Renal cortex interstitium (tissue), 15 donors: ENCODE data around the gene CLDN16. TPM values are rescaled to one million over a fixed set of nuclear protein-coding genes. Genes with fewer than 3 reads are reported as not detected.

Experiments used
- DNase-seq, 11 donors: peaks; one replicate each; pipeline ENCODE4 v3.0.0-alpha.2; 2013; ENCODE audit warnings: low read depth in 9 of 11, low spot score in 4 of 11; ENCODE audit errors: extremely low read depth in 1 of 11
- long read RNA-seq, 16 experiments: transcript quantifications; one replicate each; lab custom pipeline, GENCODE V29; 2026
- polyA plus RNA-seq, 3 donors: library from polyadenylated mRNA; unstranded; fragments of 120-200 nt; gene quantifications; one replicate each; pipeline ENCODE4 v1.2.1, GENCODE V29; 2013; ENCODE audit not compliant: insufficient read length in 3 of 3

The CLDN16 gene
- 10 to 100 TPM; 31.9 to 35.9 (median 35.2) TPM for polyA plus RNA-seq
- long read RNA-seq, donor 1, transcript CLDN16-201 (5 exons, 3,273 nt), result major isoform, 5 of 24 reads
- long read RNA-seq, donor 1, partial matches to known transcripts, result 0 of 24 reads
- long read RNA-seq, donor 1, other reads (novel, unspliced or antisense), result 19 of 24 reads
- long read RNA-seq, donor 2, transcript CLDN16-201 (5 exons, 3,273 nt), result major isoform, 6 of 6 reads
- long read RNA-seq, donor 2, partial matches to known transcripts, result 0 of 6 reads
- long read RNA-seq, donor 2, other reads (novel, unspliced or antisense), result 0 of 6 reads
- long read RNA-seq, donor 3, transcript CLDN16-201 (5 exons, 3,273 nt), result major isoform, 19 of 63 reads
- long read RNA-seq, donor 3, partial matches to known transcripts, result 30 of 63 reads
- long read RNA-seq, donor 3, other reads (novel, unspliced or antisense), result 14 of 63 reads
- long read RNA-seq, donor 4, transcript CLDN16-201 (5 exons, 3,273 nt), result major isoform, 16 of 45 reads
- long read RNA-seq, donor 4, partial matches to known transcripts, result 21 of 45 reads
- long read RNA-seq, donor 4, other reads (novel, unspliced or antisense), result 8 of 45 reads
- long read RNA-seq, donor 5, result 0 reads
- long read RNA-seq, donor 6, transcript CLDN16-201 (5 exons, 3,273 nt), result major isoform, 14 of 35 reads
- long read RNA-seq, donor 6, partial matches to known transcripts, result 15 of 35 reads
- long read RNA-seq, donor 6, other reads (novel, unspliced or antisense), result 6 of 35 reads
- long read RNA-seq, donor 7, transcript CLDN16-201 (5 exons, 3,273 nt), result major isoform, 6 of 30 reads
- long read RNA-seq, donor 7, partial matches to known transcripts, result 16 of 30 reads
- long read RNA-seq, donor 7, other reads (novel, unspliced or antisense), result 8 of 30 reads
- long read RNA-seq, donor 8, result 0 reads
- long read RNA-seq, donor 9, transcript CLDN16-201 (5 exons, 3,273 nt), result major isoform, 11 of 38 reads
- long read RNA-seq, donor 9, partial matches to known transcripts, result 21 of 38 reads
- long read RNA-seq, donor 9, other reads (novel, unspliced or antisense), result 5 of 38 reads
- long read RNA-seq, donor 10, transcript CLDN16-201 (5 exons, 3,273 nt), result major isoform, 14 of 20 reads
- long read RNA-seq, donor 10, partial matches to known transcripts, result 6 of 20 reads
- long read RNA-seq, donor 10, other reads (novel, unspliced or antisense), result 0 of 20 reads
- long read RNA-seq, donor 11, transcript CLDN16-201 (5 exons, 3,273 nt), result major isoform, 10 of 44 reads
- long read RNA-seq, donor 11, partial matches to known transcripts, result 34 of 44 reads
- long read RNA-seq, donor 11, other reads (novel, unspliced or antisense), result 0 of 44 reads
- long read RNA-seq, donor 12, transcript CLDN16-201 (5 exons, 3,273 nt), result major isoform, 8 of 24 reads
- long read RNA-seq, donor 12, partial matches to known transcripts, result 16 of 24 reads
- long read RNA-seq, donor 12, other reads (novel, unspliced or antisense), result 0 of 24 reads
- long read RNA-seq, donor 13, result 0 reads
- long read RNA-seq, donor 14, transcript CLDN16-201 (5 exons, 3,273 nt), result major isoform, 13 of 18 reads
- long read RNA-seq, donor 14, partial matches to known transcripts, result 5 of 18 reads
- long read RNA-seq, donor 14, other reads (novel, unspliced or antisense), result 0 of 18 reads
- long read RNA-seq, donor 15, partial matches to known transcripts, result 0 of 2 reads
- long read RNA-seq, donor 15, other reads (novel, unspliced or antisense), result 0 of 2 reads
- long read RNA-seq, donor 16, transcript CLDN16-201 (5 exons, 3,273 nt), result major isoform, 24 of 104 reads
- long read RNA-seq, donor 16, partial matches to known transcripts, result 80 of 104 reads
- long read RNA-seq, donor 16, other reads (novel, unspliced or antisense), result 0 of 104 reads

- DNase-seq, result peak in 2 of 11 donors; percentile 28 to 36
Observed at GRCh38 chr3:190387578-190388213, at the start of gene CLDN16. Gene CLDN16 (plus strand): TSS chr3:190388163. CDS start chr3:190388330, 167 bp downstream.

GRCh38 chr3:190338717-190339116 is 49.2 kb upstream of the CLDN16 start:
- no peak for DNase-seq

GRCh38 chr3:190339130-190339529 is 48.8 kb upstream of the CLDN16 start:
- DNase-seq, result no peak

- no peak for DNase-seq
Observed at GRCh38 chr3:190340071-190340470, 47.9 kb upstream of the CLDN16 start.

GRCh38 chr3:190345027-190345821 is 42.7 kb upstream of the CLDN16 start:
- peak in 2 of 11 donors; percentile 23 to 50 for DNase-seq

GRCh38 chr3:190345878-190346277 is 42.1 kb upstream of the CLDN16 start:
- no peak for DNase-seq

- no peak for DNase-seq
Observed at GRCh38 chr3:190346541-190346940, 41.4 kb upstream of the CLDN16 start.

GRCh38 chr3:190352861-190353457 is 35.0 kb upstream of the CLDN16 start:
- DNase-seq, result no peak

GRCh38 chr3:190356246-190356645 is 31.7 kb upstream of the CLDN16 start:
- no peak for DNase-seq

- no peak for DNase-seq
Observed at GRCh38 chr3:190357468-190357867, 30.5 kb upstream of the CLDN16 start.

- no peak for DNase-seq
Observed at GRCh38 chr3:190359813-190360212, 28.1 kb upstream of the CLDN16 start.

GRCh38 chr3:190360228-190360627 is 27.7 kb upstream of the CLDN16 start:
- no peak for DNase-seq

- no peak for DNase-seq
Observed at GRCh38 chr3:190361791-190362190, 26.2 kb upstream of the CLDN16 start.

GRCh38 chr3:190362258-190362657 is 25.7 kb upstream of the CLDN16 start:
- DNase-seq, result no peak

GRCh38 chr3:190366133-190366532 is 21.8 kb upstream of the CLDN16 start:
- no peak for DNase-seq

- no peak for DNase-seq
Observed at GRCh38 chr3:190368881-190369280, 19.1 kb upstream of the CLDN16 start.
